Measurements from ENCODE around the gene HOXA13. TPM values are rescaled to one million over a fixed set of nuclear protein-coding genes. Genes with fewer than 3 reads are reported as not detected.

The HOXA13 gene
- total RNA-seq, 2 experiments from 2014 or later: not detected

DNA sequence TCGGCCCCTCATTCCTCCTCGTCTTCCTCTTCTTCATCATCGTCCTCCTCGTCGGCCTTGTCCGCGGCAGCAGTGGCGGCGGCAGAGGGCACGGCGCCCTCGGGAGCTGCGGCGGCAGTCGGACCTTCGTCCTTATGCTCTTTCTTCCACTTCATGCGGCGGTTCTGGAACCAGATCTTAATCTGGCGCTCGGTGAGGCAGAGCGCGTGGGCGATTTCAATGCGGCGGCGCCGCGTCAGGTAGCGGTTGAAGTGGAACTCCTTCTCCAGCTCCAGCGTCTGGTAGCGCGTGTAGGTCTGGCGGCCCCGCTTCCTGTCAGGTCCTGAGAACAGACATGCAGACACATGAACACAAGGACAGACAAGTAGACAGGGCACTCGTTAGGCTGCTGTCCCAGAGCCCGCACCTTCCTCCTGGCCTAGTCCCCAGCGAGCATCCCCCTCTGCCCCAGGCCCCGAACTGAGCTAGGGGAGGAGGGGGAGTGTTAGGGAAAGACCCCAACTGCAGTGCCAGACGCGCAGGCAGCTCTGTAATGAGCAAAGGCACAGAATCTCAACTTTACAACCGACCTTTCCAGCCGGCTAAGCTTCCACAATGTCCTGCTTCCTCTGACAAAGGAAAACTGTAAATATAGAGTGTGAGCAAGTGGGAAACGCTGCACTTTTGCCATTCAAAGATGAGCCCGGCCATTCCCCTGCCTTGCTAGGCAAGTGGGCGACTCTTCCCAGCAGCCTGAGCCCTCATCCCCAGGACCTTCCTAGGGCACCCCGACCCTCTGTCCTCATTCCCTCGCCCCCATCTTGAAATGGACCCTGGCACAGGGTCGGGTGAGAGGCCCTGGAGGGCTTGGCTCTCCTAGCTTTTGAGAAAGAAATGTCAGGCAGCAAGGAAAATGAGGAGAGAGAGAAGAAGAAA lies 44.7 kb downstream of the HOXA13 start:
- Mint-ChIP-seq H3K4me3 (peak overlapping the region; percentile 54), H3K27me3 (peaks cover 93% of the 10 kb centered on the region), H3K27ac (peak overlapping the region; percentile 7), H3K36me3 (ENCODE audit: low read depth) (peaks cover 8% of the 10 kb centered on the region), H3K4me1 (peaks cover 29% of the 10 kb centered on the region), H3K9me3 (no peaks in the 10 kb centered on the region)
- ChIA-PET CTCF (interaction anchor here (0.9 kb wide), 1 partner anchor 41 kb away, joined by 3 read pairs; no protein-coding TSS in a partner anchor), POLR2A (no interaction called here)
- no peak for DNase-seq

- Mint-ChIP-seq H3K36me3 (ENCODE audit: low read depth) (peaks cover 8% of the 10 kb centered on the region), H3K27ac (no peak overlapping the region), H3K9me3 (no peaks in the 10 kb centered on the region), H3K27me3 (peaks cover 92% of the 10 kb centered on the region), H3K4me1 (peaks cover 25% of the 10 kb centered on the region), H3K4me3 (no peak overlapping the region)
- POLR2A ChIA-PET: no interaction called here
- no peak for DNase-seq
- CTCF ChIA-PET: no interaction called here
Measured at GRCh38 chr7:27154369-27154768, 45.5 kb downstream of the HOXA13 start.

DNA sequence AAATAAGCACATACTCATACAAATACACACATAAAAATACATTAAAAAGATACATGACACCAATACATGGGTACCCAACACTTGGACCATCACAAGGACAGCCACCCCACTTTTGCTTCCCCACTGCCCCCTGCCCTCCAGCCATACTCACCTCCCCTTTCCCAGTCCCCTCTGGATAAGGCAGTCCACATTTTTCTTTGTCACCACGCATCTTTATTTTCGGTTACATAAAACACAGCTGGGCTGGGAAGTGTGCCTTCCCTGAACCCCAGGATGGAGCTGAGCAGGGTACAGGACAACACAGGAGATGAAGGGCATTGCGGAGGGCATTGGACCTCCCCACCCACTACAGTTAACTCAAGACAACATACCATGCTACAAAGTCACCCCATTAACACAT lies 46.4 kb downstream of the HOXA13 start:
- H3K4me1 Mint-ChIP-seq: peaks cover 24% of the 10 kb centered on the region
- H3K4me3 Mint-ChIP-seq: no peak overlapping the region
- no peak overlapping the region for H3K27ac Mint-ChIP-seq
- CTCF ChIA-PET: interaction anchor here (0.6 kb wide), 1 partner anchor 472 kb away, joined by 3 read pairs; no protein-coding TSS in a partner anchor
- peaks cover 90% of the 10 kb centered on the region for H3K27me3 Mint-ChIP-seq
- H3K36me3 Mint-ChIP-seq (ENCODE audit: low read depth): peaks cover 8% of the 10 kb centered on the region
- POLR2A ChIA-PET: interaction anchor here (1.4 kb wide), 1 partner anchor 13 kb away, joined by 3 read pairs; no protein-coding TSS in a partner anchor
- DNase-seq: no peak
- no peaks in the 10 kb centered on the region for H3K9me3 Mint-ChIP-seq

- no peak overlapping the region for H3K4me3 Mint-ChIP-seq
- no peak for DNase-seq
- H3K9me3 Mint-ChIP-seq: no peaks in the 10 kb centered on the region
- H3K27me3 Mint-ChIP-seq: peaks cover 90% of the 10 kb centered on the region
- POLR2A ChIA-PET: interaction anchor here (0.8 to 1.4 kb wide), 2 partner anchors 13 to 62 kb away, joined by 3 read pairs; no protein-coding TSS in a partner anchor
- peaks cover 8% of the 10 kb centered on the region for H3K36me3 Mint-ChIP-seq (ENCODE audit: low read depth)
- peaks cover 26% of the 10 kb centered on the region for H3K4me1 Mint-ChIP-seq
- H3K27ac Mint-ChIP-seq: no peak overlapping the region
- CTCF ChIA-PET: interaction anchor here (1.1 kb wide), 1 partner anchor 8 kb away, joined by 5 read pairs; no protein-coding TSS in a partner anchor
Measured at GRCh38 chr7:27152816-27153442, 47.0 kb downstream of the HOXA13 start.

- Mint-ChIP-seq H3K27me3 (peaks cover 87% of the 10 kb centered on the region), H3K36me3 (ENCODE audit: low read depth) (peaks cover 8% of the 10 kb centered on the region), H3K4me1 (peaks cover 23% of the 10 kb centered on the region), H3K27ac (peak within 1 kb of the TSS; percentile 42), H3K9me3 (no peaks in the 10 kb centered on the region), H3K4me3 (peak within 1 kb of the TSS; percentile 38)
- POLR2A ChIA-PET: interaction anchor here (0.8 to 1.4 kb wide), 2 partner anchors 14 to 62 kb away, joined by 3 read pairs; no protein-coding TSS in a partner anchor
- CTCF ChIA-PET: interaction anchor here (1.1 kb wide), 1 partner anchor 9 kb away, joined by 5 read pairs; no protein-coding TSS in a partner anchor
- no peak for DNase-seq
Measured at GRCh38 chr7:27151931-27152815, 47.7 kb downstream of the HOXA13 start, which contains the start of gene HOXA3. Gene HOXA3 (minus strand): TSS chr7:27152583. CDS start chr7:27110640, 41,943 bp downstream.

DNA sequence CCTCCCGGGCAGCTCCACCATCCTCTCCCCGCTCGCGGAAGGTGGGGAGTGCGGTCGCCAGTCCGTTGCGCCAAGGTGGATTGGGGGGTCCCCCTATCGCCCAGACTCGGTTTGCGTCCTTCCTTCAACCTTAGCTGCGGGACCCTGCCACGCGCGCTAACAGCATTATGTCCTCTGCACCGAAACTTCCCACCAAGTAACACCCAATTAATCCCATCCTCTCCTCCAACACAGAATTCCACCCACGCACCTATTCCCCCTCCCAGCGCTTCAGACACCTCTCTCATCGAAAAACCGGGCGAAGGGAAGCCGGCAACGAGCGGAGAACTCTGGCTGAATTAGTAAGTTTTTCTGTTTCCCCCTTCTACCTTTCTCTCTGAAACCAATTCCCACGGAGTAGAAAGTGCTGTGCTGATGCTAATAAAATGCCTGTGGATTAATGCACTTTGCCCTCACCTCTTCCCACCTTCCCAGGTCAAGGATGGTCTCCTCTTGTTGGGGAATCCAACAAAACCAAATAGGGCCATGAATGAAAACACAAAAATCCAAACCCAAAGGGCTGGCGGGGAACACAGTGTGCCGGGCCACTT lies 48.5 kb downstream of the HOXA13 start:
- ChIA-PET POLR2A (interaction anchor here (1.0 to 2.0 kb wide), 2 partner anchors 10 to 32 kb away, joined by 3 to 7 read pairs; no protein-coding TSS in a partner anchor), CTCF (interaction anchor here (0.6 to 3.1 kb wide), 10 partner anchors 10 to 470 kb away, joined by 3 to 16 read pairs (median 6); no protein-coding TSS in a partner anchor)
- H3K4me1 Mint-ChIP-seq: peaks cover 23% of the 10 kb centered on the region
- H3K9me3 Mint-ChIP-seq: no peaks in the 10 kb centered on the region
- DNase-seq: no peak
- peaks cover 8% of the 10 kb centered on the region for H3K36me3 Mint-ChIP-seq (ENCODE audit: low read depth)
- peak overlapping the region; percentile 38 for H3K4me3 Mint-ChIP-seq
- H3K27me3 Mint-ChIP-seq: peaks cover 89% of the 10 kb centered on the region
- peak overlapping the region; percentile 42 for H3K27ac Mint-ChIP-seq

- Mint-ChIP-seq H3K4me3 (peak overlapping the region; percentile 38), H3K9me3 (no peaks in the 10 kb centered on the region), H3K36me3 (ENCODE audit: low read depth) (peaks cover 8% of the 10 kb centered on the region), H3K27me3 (peaks cover 89% of the 10 kb centered on the region), H3K4me1 (peaks cover 23% of the 10 kb centered on the region), H3K27ac (peak overlapping the region; percentile 42)
- ChIA-PET POLR2A (interaction anchor here (1.0 to 2.0 kb wide), 2 partner anchors 10 to 33 kb away, joined by 3 to 7 read pairs; no protein-coding TSS in a partner anchor), CTCF (interaction anchor here (0.6 to 3.1 kb wide), 13 partner anchors 9 to 1258 kb away, joined by 3 to 16 read pairs (median 6); no protein-coding TSS in a partner anchor)
- DNase-seq: peak; percentile 63
Measured at GRCh38 chr7:27150568-27151340, 49.1 kb downstream of the HOXA13 start.

DNA sequence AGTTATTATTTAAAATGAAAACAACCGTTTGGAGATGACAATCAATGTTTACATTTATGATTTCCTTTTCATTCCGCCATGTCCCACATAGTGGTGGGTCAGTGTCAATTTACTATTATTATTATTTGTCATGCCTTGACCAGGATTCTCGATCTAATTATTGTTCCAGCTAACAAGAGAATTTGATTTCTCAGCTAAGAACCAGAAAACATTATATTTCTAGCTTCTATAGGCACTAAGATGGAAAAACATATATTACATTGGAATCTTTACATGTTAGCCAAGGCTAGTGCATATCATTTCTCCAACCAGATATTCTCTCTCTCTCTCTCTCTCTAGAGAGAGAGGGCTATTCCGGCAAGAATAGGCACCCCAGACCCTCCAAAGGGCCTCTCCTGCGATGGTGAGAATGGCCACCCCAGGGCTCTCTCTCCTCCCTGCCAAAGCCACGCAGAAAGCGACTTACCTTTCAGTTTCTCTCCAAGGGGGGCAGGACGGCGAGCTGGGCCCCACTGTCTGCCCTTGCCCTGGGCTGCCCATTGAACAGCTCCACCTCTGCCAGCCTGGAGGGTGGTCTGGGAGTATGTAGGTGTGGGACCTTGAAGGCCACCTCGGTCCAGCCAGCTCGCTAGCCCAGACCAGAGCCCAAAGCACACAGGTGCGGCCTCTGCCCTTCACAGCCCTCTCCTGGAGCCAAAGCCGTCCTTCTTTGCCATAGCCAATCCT lies 49.9 kb downstream of the HOXA13 start:
- CTCF ChIA-PET: interaction anchor here (0.6 to 3.1 kb wide), 16 partner anchors 9 to 1288 kb away, joined by 3 to 16 read pairs (median 5); partner anchors contain the start of gene HOXA11
- Mint-ChIP-seq H3K9me3 (no peaks in the 10 kb centered on the region), H3K4me3 (no peak overlapping the region), H3K4me1 (peaks cover 19% of the 10 kb centered on the region), H3K27ac (no peak overlapping the region), H3K36me3 (ENCODE audit: low read depth) (peaks cover 5% of the 10 kb centered on the region), H3K27me3 (peaks cover 81% of the 10 kb centered on the region)
- no peak for DNase-seq
- POLR2A ChIA-PET: interaction anchor here (1.0 to 2.0 kb wide), 3 partner anchors 11 to 33 kb away, joined by 3 to 7 read pairs (median 5); no protein-coding TSS in a partner anchor

GRCh38 chr7:27148756-27149641 lies 50.9 kb downstream of the HOXA13 start:
- Mint-ChIP-seq H3K27ac (no peak overlapping the region), H3K9me3 (no peaks in the 10 kb centered on the region), H3K27me3 (peaks cover 71% of the 10 kb centered on the region), H3K4me3 (no peak overlapping the region), H3K4me1 (peaks cover 16% of the 10 kb centered on the region), H3K36me3 (ENCODE audit: low read depth) (peaks cover 5% of the 10 kb centered on the region)
- no peak for DNase-seq
- ChIA-PET CTCF (interaction anchor here (0.6 to 3.1 kb wide), 12 partner anchors 8 to 1287 kb away, joined by 3 to 16 read pairs (median 6); partner anchors contain the start of gene HOXA11), POLR2A (interaction anchor here (1.0 kb wide), 1 partner anchor 23 kb away, joined by 5 read pairs; no protein-coding TSS in a partner anchor)

Data from activated CD4-positive, alpha-beta memory T cell treated with anti-CD3 and anti-CD28 coated beads, Interleukin-2, amount 10 ng/mL, durations not matched to agents 7 days and 5 days (primary cell).